Left ventricle myocardium superior (tissue), 1 donor: Measurements from ENCODE around the gene GPR179. TPM values are rescaled to one million over a fixed set of nuclear protein-coding genes. Genes with fewer than 3 reads are reported as not detected.
A peak's percentile ranks its signal among the peaks of the same experiment; 100 is the strongest.

Experiments
- ATAC-seq: fragments of 200-7000 bp; cut with Tn5 transposase; one replicate; pipeline ENCODE4 v1.9.1; 2020; ENCODE audit warnings: mild to moderate bottlenecking, moderate library complexity
- DNase-seq: peaks from one replicate; pipeline ENCODE4 v3.0.0-alpha.2; 2020
- intact Hi-C: fragments of 100-400 bp; cut with micrococcal nuclease; formaldehyde crosslinking; loops from one replicate; pipeline ENCODE4 v1.11.0; 2022
- total RNA-seq: library from RNA; stranded (reverse); fragmentation: NEBNext Ultra II Directional; extraction: Animal tissue kit (Norgen Biotek cat#: 25700); gene quantifications from one replicate; pipeline ENCODE4 v1.2.1, GENCODE V29; 2021
- donor health status: DM: no; HTN: yes; CAD: no; lungs with severe emphysema.

The GPR179 gene
- total RNA-seq, 1 donor from 2014 or later, result not detected

DNA sequence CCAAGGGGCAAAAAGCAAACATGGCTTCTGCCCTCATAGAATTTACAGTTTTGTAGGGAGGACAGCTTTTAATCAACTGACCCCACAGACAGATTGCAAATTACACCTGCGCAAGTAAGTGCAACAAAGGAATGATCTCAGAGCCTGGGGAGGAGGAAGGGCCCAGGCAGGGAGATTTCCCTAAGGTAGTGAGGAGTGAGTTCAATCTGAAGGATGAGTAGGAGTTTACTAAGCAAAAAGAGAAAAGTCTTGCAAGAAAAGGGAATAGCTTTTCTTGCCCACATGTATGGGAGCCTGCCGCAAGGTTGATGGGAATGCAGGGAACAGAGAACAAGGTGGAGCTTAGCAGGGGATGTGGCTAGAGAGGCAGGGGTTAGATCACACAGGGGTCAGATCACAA lies 6.3 kb upstream of the GPR179 start:
- no peak for DNase-seq
- no peak for ATAC-seq
- intact Hi-C loops, result no loop called here

DNA sequence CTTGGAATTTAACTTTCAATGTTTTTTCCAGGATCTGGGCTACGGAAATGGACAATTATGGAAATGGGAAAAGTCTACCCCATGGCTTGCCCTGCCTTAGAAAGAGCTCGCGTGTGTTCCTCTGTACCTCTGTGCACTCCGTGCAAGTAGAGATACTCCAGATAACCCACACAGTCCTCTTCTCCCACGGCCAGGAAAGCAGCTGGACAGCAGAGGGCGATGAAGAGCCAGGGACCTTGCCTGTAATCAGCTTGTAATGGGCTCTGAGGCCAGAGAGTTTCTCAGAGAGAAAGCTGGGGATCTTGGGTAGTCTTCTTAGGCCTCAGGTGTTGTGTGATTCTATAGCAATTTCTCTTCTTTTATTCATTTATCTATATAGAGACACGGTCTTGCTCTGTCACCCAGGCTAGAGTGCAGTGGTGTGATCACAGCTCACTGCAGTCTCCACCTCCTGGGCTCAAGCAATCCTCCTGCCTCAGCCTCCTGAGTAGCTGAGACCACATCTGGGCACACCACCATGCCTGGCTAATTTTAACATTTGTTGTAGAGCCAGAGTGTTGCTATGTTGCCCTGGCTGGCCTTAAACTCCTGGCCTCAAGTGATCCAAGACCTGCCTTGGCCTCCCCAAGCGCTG lies 5.5 kb upstream of the GPR179 start:
- ATAC-seq (peak; percentile 44), DNase-seq (peak; percentile 88)
- intact Hi-C loops, result loop anchor here (1.0 kb wide), 1 partner anchor 66 kb away; no protein-coding TSS in a partner anchor

DNA sequence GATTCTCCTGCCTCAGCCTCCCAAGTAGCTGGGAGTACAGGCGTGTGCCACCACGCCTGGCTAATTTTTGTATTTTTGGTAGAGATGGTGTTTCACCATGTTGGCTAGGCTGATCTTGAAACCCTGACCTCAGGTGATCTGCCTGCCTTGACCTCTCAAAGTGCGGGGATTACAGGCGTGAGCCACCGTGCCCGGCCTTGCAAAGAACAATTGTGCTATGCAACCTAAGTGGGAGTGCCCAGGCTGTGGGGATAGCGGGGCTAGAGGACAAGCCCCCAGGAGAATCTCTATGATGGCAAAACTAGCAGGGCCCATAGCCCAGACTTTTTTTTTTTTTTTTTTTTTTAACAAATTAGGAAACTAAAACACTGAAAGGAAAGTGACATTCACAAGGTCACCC lies 2.0 kb upstream of the GPR179 start:
- DNase-seq (no peak), ATAC-seq (no peak)
- intact Hi-C loops, result no loop called here

DNA sequence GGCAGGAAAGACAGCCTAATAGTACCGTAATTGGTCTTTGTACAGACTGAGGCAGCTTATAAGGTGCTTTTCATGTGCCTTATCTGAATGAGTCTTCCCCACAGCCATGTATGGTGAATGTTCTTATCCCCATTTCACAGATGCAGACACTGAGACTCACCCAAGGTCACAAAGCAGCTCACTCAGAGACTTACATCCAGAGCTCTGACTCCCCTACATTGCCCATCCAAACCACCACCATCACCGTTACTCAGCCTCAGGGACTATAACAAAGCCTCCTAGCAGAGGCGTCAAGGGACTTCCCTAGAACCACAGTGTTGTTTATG lies 627 bp upstream of the GPR179 start:
- intact Hi-C loops, result no loop called here
- ATAC-seq (no peak), DNase-seq (no peak)

DNA sequence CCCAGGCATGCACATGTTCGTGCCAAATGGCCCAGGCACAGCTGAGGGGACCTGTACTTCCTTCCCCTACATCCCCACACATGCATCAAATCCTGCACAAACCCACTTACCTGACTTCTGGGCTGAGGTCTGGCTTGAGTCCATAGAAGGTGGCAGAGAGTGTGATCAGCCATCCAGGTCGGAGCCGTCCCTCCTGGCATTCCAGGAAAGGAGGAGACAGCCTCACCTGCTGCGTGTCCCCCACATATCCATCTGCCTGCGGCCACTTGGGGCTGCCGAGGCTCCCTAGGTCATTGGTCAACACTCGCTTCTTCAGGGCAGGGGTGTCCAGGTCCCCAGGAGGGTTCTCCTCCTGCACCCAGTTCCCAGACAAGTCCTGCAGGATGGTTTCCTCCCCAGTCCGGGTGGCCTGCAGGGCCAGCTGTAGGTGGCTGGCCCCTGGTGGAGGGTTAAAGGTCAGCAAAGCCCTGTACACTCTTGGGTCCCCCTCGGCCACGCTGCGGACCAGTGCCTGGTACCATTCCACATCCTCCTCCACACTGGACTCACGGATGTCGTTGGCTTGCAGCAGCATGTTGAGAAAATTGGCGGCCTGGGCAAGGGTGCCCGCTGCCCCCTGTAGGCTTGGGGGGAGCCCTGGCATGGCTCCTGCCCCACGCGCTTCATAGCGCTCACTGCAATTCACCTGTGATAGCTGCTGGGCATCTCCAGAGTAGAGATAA lies 709 bp downstream of the GPR179 start:
- ATAC-seq (no peak), DNase-seq (no peak)
- intact Hi-C loops, result no loop called here

DNA sequence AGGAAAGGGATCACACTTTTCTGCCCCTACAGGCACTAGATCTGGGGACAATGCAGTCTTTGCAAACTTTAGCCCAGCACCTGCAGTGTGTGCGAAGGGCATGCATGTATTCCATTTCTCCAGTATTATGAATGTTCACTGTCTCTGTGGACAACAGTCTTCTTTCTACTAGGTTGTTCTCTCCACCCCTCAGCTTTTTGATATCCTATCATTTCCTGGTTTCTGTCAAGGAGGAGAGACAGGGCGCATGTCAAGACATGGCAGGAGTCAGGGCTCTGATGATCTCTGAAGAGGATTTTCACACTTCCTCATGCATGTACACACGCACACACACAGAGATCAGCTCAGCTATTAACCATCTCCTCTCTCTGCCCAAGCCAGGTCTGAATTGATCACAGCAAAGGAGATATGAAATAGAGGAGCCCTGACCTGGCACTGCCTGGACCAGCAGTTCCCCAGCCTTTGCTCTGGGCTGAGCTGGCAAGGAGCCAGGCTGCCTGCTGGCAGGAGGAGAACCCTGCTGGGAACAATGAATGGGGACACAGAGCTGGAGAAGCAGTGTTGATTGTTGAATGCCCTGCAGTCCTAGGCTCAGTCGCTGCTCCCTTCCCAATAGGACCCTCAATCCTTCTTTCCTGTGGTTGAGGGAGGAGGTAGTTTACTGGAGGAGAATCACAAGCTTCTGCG lies 2.6 kb downstream of the GPR179 start:
- intact Hi-C loops, result no loop called here
- peak; percentile 90 for DNase-seq
- ATAC-seq, result peak; percentile 91

DNA sequence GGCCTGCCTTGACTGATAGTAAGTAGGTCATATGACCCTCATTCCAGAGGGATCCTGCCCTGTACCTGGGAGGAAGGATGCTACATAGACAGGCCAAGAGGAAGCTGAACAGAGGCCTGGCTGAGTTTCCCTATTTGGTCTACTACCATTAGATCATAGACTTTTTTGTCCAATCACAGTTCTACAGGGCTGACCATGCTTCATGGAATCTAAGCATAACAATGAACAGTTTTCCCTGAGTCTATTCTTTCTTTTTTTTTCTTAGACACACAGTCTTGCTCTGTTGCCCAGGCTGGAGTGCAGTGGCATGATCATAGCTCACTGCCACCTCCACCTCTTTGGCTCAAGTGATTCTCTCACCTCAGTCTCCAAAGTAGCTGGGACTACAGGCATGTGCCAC lies 3.9 kb downstream of the GPR179 start:
- ATAC-seq (no peak), DNase-seq (no peak)
- intact Hi-C loops, result no loop called here

DNA sequence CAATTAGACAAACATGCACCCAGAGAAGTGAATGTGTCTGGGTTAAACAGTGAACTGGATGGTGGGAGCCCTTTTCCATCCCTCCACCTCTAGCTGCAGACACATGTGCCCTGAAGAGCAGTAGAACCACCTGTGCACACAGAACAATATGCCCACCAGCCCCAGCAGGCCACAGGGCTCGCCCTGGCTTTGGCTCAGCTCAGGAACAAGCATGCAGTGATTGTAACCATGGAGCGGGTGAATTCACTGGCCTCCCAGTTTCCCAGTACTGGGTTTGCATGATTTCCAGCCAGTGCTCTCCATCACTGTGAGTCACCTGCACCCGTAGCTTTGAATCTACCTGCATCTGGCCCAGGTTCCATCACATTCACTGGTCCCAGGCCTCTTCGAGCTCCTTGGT lies 5.2 kb downstream of the GPR179 start:
- no peak for ATAC-seq
- intact Hi-C loops, result no loop called here
- DNase-seq, result no peak

DNA sequence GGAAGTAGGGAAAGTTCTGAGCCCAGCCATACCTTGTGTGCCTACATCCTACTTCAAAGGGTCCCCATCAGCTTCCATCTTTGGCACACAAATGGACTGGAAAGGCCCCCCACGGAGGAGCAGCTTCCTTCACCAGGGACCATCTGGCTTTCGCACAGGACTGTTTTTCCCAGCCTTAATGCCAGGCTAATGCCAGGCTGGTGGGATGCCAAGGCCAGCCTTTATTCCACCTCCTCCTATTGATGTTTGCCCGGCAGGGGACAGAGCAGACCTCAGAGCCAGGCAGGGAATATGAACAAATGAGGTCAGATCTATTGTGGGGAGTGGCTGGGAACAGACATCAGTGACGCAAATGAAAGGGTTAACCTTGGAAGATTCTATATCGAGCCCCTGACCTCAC lies 5.7 kb downstream of the GPR179 start:
- intact Hi-C loops, result no loop called here
- no peak for DNase-seq
- no peak for ATAC-seq

DNA sequence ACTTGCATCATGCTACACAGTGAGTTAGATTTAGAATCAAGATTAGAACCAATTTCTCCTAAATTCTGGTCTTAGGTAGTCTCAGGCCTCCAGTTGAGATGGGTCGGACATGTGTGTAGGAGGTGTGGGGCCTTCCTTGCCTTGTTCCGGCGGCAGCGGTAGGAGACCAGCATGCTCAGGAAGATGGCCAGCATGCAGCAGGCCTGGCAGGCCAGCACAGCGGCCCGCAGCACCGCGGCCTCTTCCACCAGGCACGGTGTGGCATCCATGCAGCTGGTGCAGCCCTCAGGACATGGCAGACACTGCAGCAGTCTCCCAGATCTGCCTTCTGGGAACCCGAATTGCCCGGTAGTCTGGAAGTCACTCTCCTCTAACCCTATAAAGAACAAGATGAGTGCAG lies 6.9 kb downstream of the GPR179 start:
- intact Hi-C loops, result no loop called here
- ATAC-seq (no peak), DNase-seq (no peak)

DNA sequence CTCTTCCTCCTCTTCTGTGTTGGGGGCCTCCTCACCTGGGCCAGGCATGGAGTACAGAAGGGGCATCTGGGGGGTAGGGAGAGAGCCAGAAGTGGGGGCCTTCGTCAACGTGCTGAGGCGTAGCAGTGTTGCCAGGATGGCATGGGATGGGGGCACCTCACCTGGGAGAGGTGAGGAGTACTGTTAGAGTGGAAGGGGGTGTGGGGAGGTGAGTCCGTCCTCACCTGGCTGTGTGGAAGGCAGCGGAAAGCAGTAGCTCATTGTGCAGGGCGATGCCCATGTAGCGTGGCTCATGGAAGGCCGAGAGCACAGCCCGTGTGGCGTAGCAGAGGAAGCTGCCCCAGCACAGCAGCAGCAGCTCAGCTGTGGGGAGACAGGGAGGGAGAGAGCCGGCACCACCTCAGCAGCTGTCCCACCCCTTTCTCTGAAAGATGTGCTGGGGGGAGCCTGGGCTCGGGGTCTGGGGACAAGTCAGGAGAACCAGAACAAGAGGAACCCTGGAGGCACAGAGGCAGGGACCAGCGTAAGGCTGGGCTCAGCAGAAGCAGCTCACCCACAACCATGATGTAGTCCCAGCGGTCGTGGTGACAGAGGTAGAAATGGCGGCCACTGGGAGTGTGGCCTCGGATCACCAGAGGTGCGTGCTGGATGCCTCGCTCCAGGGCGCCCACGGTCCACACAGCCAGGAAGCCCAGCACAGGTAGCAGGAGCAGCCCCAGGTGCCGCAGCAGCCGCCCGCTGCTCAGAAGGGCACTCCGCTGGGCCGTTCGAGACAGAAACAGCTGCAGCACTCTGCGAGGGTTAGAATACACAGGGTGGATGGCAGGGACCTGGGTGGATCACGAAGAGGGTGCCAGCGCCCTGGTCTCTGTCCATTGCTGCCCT lies 9.0 kb downstream of the GPR179 start:
- no peak for DNase-seq
- intact Hi-C loops, result no loop called here
- ATAC-seq, result no peak

DNA sequence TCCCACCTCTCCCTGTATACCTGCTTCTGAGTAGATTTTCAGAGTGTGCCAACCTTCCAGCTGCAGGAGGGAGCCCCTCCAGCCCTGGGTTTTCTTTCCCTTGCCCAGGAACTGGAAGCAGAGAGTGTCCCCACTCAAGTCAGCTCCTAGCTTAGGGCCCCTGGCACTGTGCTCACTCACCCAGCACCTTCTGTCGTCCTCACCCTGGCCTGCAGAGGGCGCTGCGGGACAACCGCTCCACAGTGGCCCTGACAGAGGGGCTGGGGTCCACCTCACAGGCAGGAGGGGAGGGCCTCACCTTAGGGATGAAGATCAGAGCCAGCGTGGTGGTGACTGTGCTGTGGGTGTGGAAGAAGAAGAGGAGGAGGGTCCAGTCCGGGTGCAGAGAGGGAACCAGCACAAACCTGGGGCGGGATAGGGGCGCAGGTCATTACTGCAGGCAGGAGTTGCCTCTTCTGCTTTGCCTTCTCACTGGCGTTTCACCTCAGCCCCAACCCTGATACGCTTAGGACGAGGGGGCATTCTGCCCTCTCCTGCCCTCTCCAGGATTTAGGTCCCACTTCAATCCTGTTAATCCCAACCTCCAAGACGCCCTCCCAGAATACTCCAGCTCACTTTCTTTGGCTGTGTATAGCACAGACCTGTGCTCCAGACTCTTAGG lies 10.0 kb downstream of the GPR179 start:
- DNase-seq, result no peak
- intact Hi-C loops, result no loop called here
- peak; percentile 26 for ATAC-seq

DNA sequence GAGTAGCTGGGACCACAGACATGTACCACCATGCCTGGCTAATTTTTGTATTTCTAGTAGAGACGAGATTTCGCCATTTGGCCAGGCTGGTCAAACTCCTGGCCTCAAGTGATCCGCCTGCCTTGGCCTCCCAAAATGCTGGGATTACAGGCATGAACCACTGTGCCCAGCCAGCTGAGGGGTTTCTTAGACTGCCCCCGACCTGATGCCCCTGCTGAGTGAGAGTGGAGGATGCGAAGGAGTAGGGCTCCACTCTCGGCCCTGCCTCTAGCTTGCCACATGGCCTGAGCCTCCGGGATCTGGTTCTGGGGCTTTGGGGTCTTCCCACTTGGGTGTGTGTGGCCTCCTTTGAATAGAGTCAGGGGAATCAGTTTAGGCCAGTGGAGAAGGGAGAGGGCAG lies 11.0 kb downstream of the GPR179 start:
- ATAC-seq (no peak), DNase-seq (no peak)
- intact Hi-C loops, result no loop called here

DNA sequence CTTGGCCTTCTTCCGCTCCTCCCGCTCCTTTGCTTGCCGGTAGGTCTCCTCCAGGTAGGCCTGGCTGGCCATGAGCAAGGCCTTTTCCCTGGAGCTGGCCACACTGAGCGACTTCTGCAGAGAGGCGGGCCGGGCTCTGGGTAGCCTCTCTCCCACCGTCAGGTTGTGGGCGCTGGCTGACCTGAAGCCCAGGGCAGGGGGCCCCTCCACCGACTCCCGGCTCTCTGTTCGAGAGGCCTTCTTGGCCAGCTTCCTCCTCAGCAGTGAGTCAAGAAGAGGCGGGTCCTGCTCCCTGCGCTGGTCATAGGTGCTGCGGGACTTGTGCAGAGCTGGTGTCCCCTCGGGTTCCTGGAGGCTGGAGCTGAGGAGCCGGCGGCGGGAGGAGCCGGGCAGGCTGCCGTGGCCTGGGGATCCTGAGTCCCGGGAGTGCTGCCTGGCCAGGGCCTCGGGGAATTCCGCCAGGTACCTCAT lies 12.8 kb downstream of the GPR179 start:
- intact Hi-C loops, result no loop called here
- no peak for DNase-seq
- no peak for ATAC-seq

DNA sequence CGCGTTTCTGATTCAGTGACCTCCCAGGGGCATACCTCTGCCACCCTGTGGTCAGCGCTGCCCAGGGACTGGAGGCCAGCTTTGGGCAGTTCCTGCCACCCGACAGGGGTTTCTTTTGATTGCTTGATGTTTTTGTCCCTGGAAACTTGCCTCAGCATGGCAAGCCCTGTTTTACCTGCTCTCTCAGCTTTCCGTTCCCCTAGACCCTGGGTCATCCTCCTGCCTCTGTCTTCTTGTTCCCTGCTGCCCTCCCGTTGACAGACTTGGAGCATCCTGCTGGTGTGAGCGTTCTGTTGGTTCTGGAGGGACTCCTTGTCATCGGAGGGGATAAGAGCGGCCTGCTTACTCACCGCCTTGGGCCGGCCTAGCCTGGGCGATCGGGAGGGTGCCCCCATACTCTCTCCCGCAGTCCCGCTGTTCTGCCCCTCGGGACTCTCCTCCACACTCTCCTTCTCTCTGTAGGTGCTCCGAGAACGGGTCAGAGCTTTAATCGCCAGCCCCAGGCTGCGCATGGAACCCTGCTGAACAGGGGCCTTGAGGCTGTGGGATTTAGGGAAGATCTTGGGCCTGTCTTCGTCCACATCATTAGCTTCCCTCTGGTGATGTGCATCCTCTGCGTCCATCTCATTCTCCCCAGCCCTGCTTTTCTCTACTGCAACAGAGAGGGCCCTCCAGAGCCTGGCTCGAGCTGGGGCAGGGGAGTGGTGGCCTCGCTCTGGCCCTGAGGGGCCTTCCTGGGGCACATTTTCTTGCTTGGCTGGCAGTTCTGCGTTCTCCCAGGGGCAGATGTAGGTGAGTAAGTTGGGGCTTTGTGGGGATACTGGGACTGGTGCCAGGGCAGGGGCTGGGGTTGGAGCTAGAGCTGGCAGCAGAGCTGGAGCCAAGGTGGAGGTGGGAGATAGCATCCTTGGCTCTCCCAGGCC lies 13.7 kb downstream of the GPR179 start:
- intact Hi-C loops, result no loop called here
- no peak for DNase-seq
- ATAC-seq, result no peak

DNA sequence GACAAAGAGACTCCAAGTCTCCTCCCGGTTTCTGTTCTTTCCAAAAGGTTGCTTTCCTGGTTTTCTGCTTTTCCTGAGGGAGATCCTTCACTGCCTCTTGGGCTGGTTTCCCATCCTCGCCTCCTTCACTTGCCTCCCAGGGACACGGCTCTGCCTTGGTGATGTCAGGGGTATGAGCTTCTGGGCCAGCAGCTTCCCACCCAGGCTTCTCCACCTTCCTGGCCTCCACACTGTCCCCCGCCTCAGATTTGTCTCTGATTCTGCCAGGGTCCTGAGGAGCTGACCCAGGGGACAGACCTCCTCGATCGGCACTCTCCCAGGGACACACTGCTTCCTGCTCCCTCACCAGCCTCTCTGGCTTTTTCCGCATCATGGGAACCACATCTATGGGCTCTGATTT lies 14.5 kb downstream of the GPR179 start:
- ATAC-seq (no peak), DNase-seq (no peak)
- intact Hi-C loops, result no loop called here

DNA sequence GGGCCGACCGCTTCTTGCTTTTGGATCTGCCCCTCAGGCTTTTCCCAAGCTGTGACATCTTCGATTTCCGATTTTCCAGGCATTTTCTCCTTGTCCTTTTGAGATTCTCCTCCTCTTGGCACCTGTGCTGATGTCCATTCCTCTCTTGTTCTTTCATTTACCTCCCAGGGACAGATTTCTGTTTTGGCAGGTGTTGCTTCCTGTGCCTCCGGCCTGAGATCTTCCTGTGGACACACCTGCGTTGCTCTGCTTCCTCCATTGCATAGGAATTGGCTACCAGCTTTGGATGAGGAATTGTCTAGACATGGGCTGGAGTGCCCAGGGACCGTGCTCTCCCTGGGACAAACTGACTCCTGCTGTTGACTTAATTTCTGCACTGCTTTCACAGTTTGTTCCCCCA lies 15.1 kb downstream of the GPR179 start:
- ATAC-seq, result no peak
- intact Hi-C loops, result no loop called here
- DNase-seq, result no peak

DNA sequence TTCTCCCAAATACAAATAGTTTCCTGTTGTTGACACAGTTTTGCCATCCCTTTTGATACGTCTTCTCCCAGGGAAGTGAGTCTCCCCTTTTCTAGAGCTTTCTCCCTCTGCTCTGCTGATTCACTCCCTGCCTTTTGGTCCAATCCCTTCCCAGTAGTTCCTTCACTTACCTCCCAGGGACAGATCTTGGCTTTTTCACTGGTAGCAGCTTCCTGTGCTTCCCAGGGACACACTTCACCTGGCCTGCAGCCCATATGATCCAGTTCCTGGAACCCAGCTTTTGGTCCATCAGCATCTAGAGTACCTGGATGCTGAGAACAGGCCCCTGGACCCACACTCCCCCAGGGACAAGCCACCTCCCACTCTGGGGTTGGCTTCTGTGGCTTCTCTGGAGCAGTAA lies 15.8 kb downstream of the GPR179 start:
- intact Hi-C loops, result no loop called here
- no peak for ATAC-seq
- no peak for DNase-seq
